Measurements from ENCODE around the gene CTPS2. TPM values are rescaled to one million over a fixed set of nuclear protein-coding genes. Genes with fewer than 3 reads are reported as not detected.
"Not testable (repeated sequence)": the region's sequence is repeated elsewhere in the genome, so short reads cannot be mapped to it uniquely, and the experiment has no call there.

CTPS2 gene
- total RNA-seq, 2 experiments from 2014 or later: 5.6 to 6.8 TPM

- no peak for DNase-seq
- peaks cover 18% of the 10 kb centered on the region for H3K4me1 Mint-ChIP-seq (ENCODE audit: low read depth)
- CTCF ChIA-PET: no interaction called here
- no peaks in the 10 kb centered on the region for H3K27me3 Mint-ChIP-seq (ENCODE audit: low read depth)
- H3K27ac Mint-ChIP-seq: no peak overlapping the region
- H3K4me3 Mint-ChIP-seq: no peak overlapping the region
- intact Hi-C loops (cut with micrococcal nuclease): no loop called here
- H3K36me3 Mint-ChIP-seq (ENCODE audit: low read depth): peaks cover 7% of the 10 kb centered on the region
- H3K9me3 Mint-ChIP-seq: no peaks in the 10 kb centered on the region
These were observed 102.3 kb downstream of the CTPS2 start for GRCh38 chrX:16610121-16610621.

- intact Hi-C loops (cut with micrococcal nuclease): no loop called here
- H3K27me3 Mint-ChIP-seq (ENCODE audit: low read depth): no peaks in the 10 kb centered on the region
- CTCF ChIA-PET: interaction anchor here (0.6 to 0.7 kb wide), 2 partner anchors 22 to 114 kb away, joined by 3 read pairs; no protein-coding TSS in a partner anchor
- no peak for DNase-seq
- no peaks in the 10 kb centered on the region for H3K9me3 Mint-ChIP-seq
- peaks cover 2% of the 10 kb centered on the region for H3K36me3 Mint-ChIP-seq (ENCODE audit: low read depth)
- no peak overlapping the region for H3K4me3 Mint-ChIP-seq
- no peak overlapping the region for H3K27ac Mint-ChIP-seq
- peaks cover 37% of the 10 kb centered on the region for H3K4me1 Mint-ChIP-seq (ENCODE audit: low read depth)
These were observed 106.2 kb downstream of the CTPS2 start for GRCh38 chrX:16606142-16606720.

GRCh38 chrX:16604337-16604736 is 108.1 kb downstream of the CTPS2 start:
- intact Hi-C loops (cut with micrococcal nuclease): loop anchor here (1.0 to 2.0 kb wide), 2 partner anchors 76 to 120 kb away; no protein-coding TSS in a partner anchor
- H3K4me3 Mint-ChIP-seq: no peak overlapping the region
- CTCF ChIA-PET: no interaction called here
- peak overlapping the region; percentile 82 for H3K27ac Mint-ChIP-seq
- no peaks in the 10 kb centered on the region for H3K36me3 Mint-ChIP-seq (ENCODE audit: low read depth)
- no peak for DNase-seq
- H3K9me3 Mint-ChIP-seq: no peaks in the 10 kb centered on the region
- H3K27me3 Mint-ChIP-seq (ENCODE audit: low read depth): no peaks in the 10 kb centered on the region
- peaks cover 33% of the 10 kb centered on the region for H3K4me1 Mint-ChIP-seq (ENCODE audit: low read depth)

- intact Hi-C loops (cut with micrococcal nuclease): loop anchor here (1.0 to 2.0 kb wide), 2 partner anchors 75 to 120 kb away; no protein-coding TSS in a partner anchor
These were observed 108.6 kb downstream of the CTPS2 start for GRCh38 chrX:16603822-16604221.

GRCh38 chrX:16603235-16603634 is 109.2 kb downstream of the CTPS2 start:
- H3K9me3 Mint-ChIP-seq; CTCF ChIA-PET; H3K4me3 Mint-ChIP-seq; H3K36me3 Mint-ChIP-seq (ENCODE audit: low read depth); H3K27me3 Mint-ChIP-seq (ENCODE audit: low read depth); DNase-seq; H3K27ac Mint-ChIP-seq; intact Hi-C loops (cut with micrococcal nuclease): not testable (repeated sequence)
- H3K4me1 Mint-ChIP-seq (ENCODE audit: low read depth): peaks cover 33% of the 10 kb centered on the region

More at GRCh38 chrX:16603822-16604221, 108.6 kb downstream of the CTPS2 start:
- no peaks in the 10 kb centered on the region for H3K27me3 Mint-ChIP-seq (ENCODE audit: low read depth)
- peak overlapping the region; percentile 82 for H3K27ac Mint-ChIP-seq
- peaks cover 33% of the 10 kb centered on the region for H3K4me1 Mint-ChIP-seq (ENCODE audit: low read depth)
- H3K4me3 Mint-ChIP-seq: peak overlapping the region; percentile 28
- peaks cover 3% of the 10 kb centered on the region for H3K36me3 Mint-ChIP-seq (ENCODE audit: low read depth)
- H3K9me3 Mint-ChIP-seq: no peaks in the 10 kb centered on the region
- peak; percentile 31 for DNase-seq
- CTCF ChIA-PET: no interaction called here

GRCh38 chrX:16601885-16602284 is 110.6 kb downstream of the CTPS2 start:
- CTCF ChIA-PET: no interaction called here
- peaks cover 28% of the 10 kb centered on the region for H3K4me1 Mint-ChIP-seq (ENCODE audit: low read depth)
- H3K36me3 Mint-ChIP-seq (ENCODE audit: low read depth): peaks cover 3% of the 10 kb centered on the region
- intact Hi-C loops (cut with micrococcal nuclease): no loop called here
- no peaks in the 10 kb centered on the region for H3K27me3 Mint-ChIP-seq (ENCODE audit: low read depth)
- no peak for DNase-seq
- no peak overlapping the region for H3K27ac Mint-ChIP-seq
- H3K9me3 Mint-ChIP-seq: no peaks in the 10 kb centered on the region
- H3K4me3 Mint-ChIP-seq: no peak overlapping the region

- H3K4me3 Mint-ChIP-seq: no peak overlapping the region
- no peaks in the 10 kb centered on the region for H3K9me3 Mint-ChIP-seq
- CTCF ChIA-PET: no interaction called here
- H3K27ac Mint-ChIP-seq: no peak overlapping the region
- H3K4me1 Mint-ChIP-seq (ENCODE audit: low read depth): peaks cover 12% of the 10 kb centered on the region
- H3K27me3 Mint-ChIP-seq (ENCODE audit: low read depth): no peaks in the 10 kb centered on the region
- intact Hi-C loops (cut with micrococcal nuclease): no loop called here
- no peak for DNase-seq
- peaks cover 5% of the 10 kb centered on the region for H3K36me3 Mint-ChIP-seq (ENCODE audit: low read depth)
These were observed 118.0 kb downstream of the CTPS2 start for GRCh38 chrX:16594490-16594889.

- intact Hi-C loops (cut with micrococcal nuclease): no loop called here
- Mint-ChIP-seq H3K4me3 (no peak overlapping the region), H3K4me1 (ENCODE audit: low read depth) (peaks cover 12% of the 10 kb centered on the region), H3K27me3 (ENCODE audit: low read depth) (no peaks in the 10 kb centered on the region), H3K9me3 (no peaks in the 10 kb centered on the region), H3K36me3 (ENCODE audit: low read depth) (peaks cover 2% of the 10 kb centered on the region), H3K27ac (no peak overlapping the region)
- no peak for DNase-seq
- CTCF ChIA-PET: no interaction called here
These were observed 118.7 kb downstream of the CTPS2 start for GRCh38 chrX:16593801-16594200.

- Mint-ChIP-seq H3K4me1 (ENCODE audit: low read depth) (peaks cover 12% of the 10 kb centered on the region), H3K36me3 (ENCODE audit: low read depth) (peaks cover 5% of the 10 kb centered on the region), H3K9me3 (no peaks in the 10 kb centered on the region), H3K27me3 (ENCODE audit: low read depth) (no peaks in the 10 kb centered on the region), H3K27ac (no peak overlapping the region), H3K4me3 (no peak overlapping the region)
- intact Hi-C loops (cut with micrococcal nuclease): no loop called here
- no peak for DNase-seq
- CTCF ChIA-PET: no interaction called here
These were observed 120.2 kb downstream of the CTPS2 start for GRCh38 chrX:16592194-16592770.

GRCh38 chrX:16589826-16590225 is 122.6 kb downstream of the CTPS2 start:
- intact Hi-C loops (cut with micrococcal nuclease): no loop called here
- peaks cover 12% of the 10 kb centered on the region for H3K4me1 Mint-ChIP-seq (ENCODE audit: low read depth)

GRCh38 chrX:16589211-16589610 is 123.3 kb downstream of the CTPS2 start:
- intact Hi-C loops (cut with micrococcal nuclease): no loop called here
- Mint-ChIP-seq H3K4me3 (no peak overlapping the region), H3K36me3 (ENCODE audit: low read depth) (peaks cover 5% of the 10 kb centered on the region)

More at GRCh38 chrX:16589826-16590225, 122.6 kb downstream of the CTPS2 start:
- Mint-ChIP-seq H3K27ac (no peak overlapping the region), H3K36me3 (ENCODE audit: low read depth) (peaks cover 5% of the 10 kb centered on the region), H3K9me3 (no peaks in the 10 kb centered on the region), H3K4me3 (no peak overlapping the region), H3K27me3 (ENCODE audit: low read depth) (no peaks in the 10 kb centered on the region)
- DNase-seq: no peak
- CTCF ChIA-PET: no interaction called here

GRCh38 chrX:16588266-16588665 is 124.2 kb downstream of the CTPS2 start:
- H3K27me3 Mint-ChIP-seq (ENCODE audit: low read depth): no peaks in the 10 kb centered on the region
- intact Hi-C loops (cut with micrococcal nuclease): no loop called here
- peaks cover 5% of the 10 kb centered on the region for H3K36me3 Mint-ChIP-seq (ENCODE audit: low read depth)
- H3K4me3 Mint-ChIP-seq: no peak overlapping the region
- CTCF ChIA-PET: no interaction called here
- no peak overlapping the region for H3K27ac Mint-ChIP-seq
- H3K9me3 Mint-ChIP-seq: no peaks in the 10 kb centered on the region
- DNase-seq: no peak
- H3K4me1 Mint-ChIP-seq (ENCODE audit: low read depth): peaks cover 3% of the 10 kb centered on the region

More at GRCh38 chrX:16589211-16589610, 123.3 kb downstream of the CTPS2 start:
- H3K27ac Mint-ChIP-seq: no peak overlapping the region
- peaks cover 11% of the 10 kb centered on the region for H3K4me1 Mint-ChIP-seq (ENCODE audit: low read depth)
- H3K9me3 Mint-ChIP-seq: no peaks in the 10 kb centered on the region
- CTCF ChIA-PET: no interaction called here
- DNase-seq: no peak
- H3K27me3 Mint-ChIP-seq (ENCODE audit: low read depth): no peaks in the 10 kb centered on the region

- no peak for DNase-seq
- peaks cover 3% of the 10 kb centered on the region for H3K4me1 Mint-ChIP-seq (ENCODE audit: low read depth)
- no peaks in the 10 kb centered on the region for H3K27me3 Mint-ChIP-seq (ENCODE audit: low read depth)
- CTCF ChIA-PET: no interaction called here
- intact Hi-C loops (cut with micrococcal nuclease): no loop called here
- H3K9me3 Mint-ChIP-seq: no peaks in the 10 kb centered on the region
- no peak overlapping the region for H3K4me3 Mint-ChIP-seq
- H3K36me3 Mint-ChIP-seq (ENCODE audit: low read depth): peaks cover 5% of the 10 kb centered on the region
- H3K27ac Mint-ChIP-seq: no peak overlapping the region
These were observed 124.6 kb downstream of the CTPS2 start for GRCh38 chrX:16587836-16588235.
